SK-N-SH treated with all-trans-retinoic acid at 6 μM for 48 hours (cell line): Measurements from ENCODE around the gene TMEM259.

Experiments
- ATAC-seq: fragments of 200-7000 bp; cut with Tn5 transposase; 3 replicates; pipeline ENCODE4 v1.9.1; 2020; ENCODE audit warnings: mild to moderate bottlenecking, moderate library complexity
- BACH2 ChIP-seq: fragments of 250-450 bp; sonication (Bioruptor Pico); IDR thresholded peaks from 2 replicates; pipeline ENCODE4 v1.9.0; 2021; ENCODE audit warnings: mild to moderate bottlenecking, borderline replicate concordance
- CSDC2 ChIP-seq: fragments of 250-450 bp; sonication (Bioruptor Pico); IDR thresholded peaks from 2 replicates; pipeline ENCODE4 v1.5.0; 2020; ENCODE audit warnings: mild to moderate bottlenecking, moderate library complexity
- GLIS3 ChIP-seq: fragments of 250-450 bp; sonication (Bioruptor Pico); IDR thresholded peaks from 2 replicates; pipeline ENCODE4 v1.5.0; 2020; ENCODE audit warnings: mild to moderate bottlenecking, moderate library complexity
- OSR1 ChIP-seq: fragments of 250-450 bp; sonication (Bioruptor Pico); IDR thresholded peaks from 2 replicates; pipeline ENCODE4 v1.8.0; 2022; ENCODE audit warnings: moderate library complexity, mild to moderate bottlenecking, inconsistent platforms
- PPARA ChIP-seq: fragments of 250-450 bp; sonication (Bioruptor Pico); IDR thresholded peaks from 2 replicates; pipeline ENCODE4 v1.5.0; 2020; ENCODE audit warnings: mild to moderate bottlenecking, borderline replicate concordance
- RARB ChIP-seq: fragments of 250-450 bp; sonication (Bioruptor Pico); IDR thresholded peaks from 2 replicates; pipeline ENCODE4 v1.8.0; 2021; ENCODE audit warnings: mild to moderate bottlenecking, moderate library complexity
- SNAI2 ChIP-seq: fragments of 250-450 bp; sonication (Bioruptor Pico); IDR thresholded peaks from 2 replicates; pipeline ENCODE4 v1.5.0; 2020; ENCODE audit warnings: mild to moderate bottlenecking, moderate library complexity
- TCF4 ChIP-seq: fragments of 250-450 bp; sonication (Bioruptor Pico); IDR thresholded peaks from 2 replicates; pipeline ENCODE4 v1.8.0; 2021; ENCODE audit warnings: mild to moderate bottlenecking, moderate library complexity, borderline replicate concordance
- TOX ChIP-seq: fragments of 250-450 bp; sonication (Bioruptor Pico); IDR thresholded peaks from 2 replicates; pipeline ENCODE4 v1.8.0; 2021; ENCODE audit warnings: mild to moderate bottlenecking, moderate library complexity, borderline replicate concordance
- ZC3H10 ChIP-seq: fragments of 250-450 bp; sonication (Bioruptor Pico); IDR thresholded peaks from 2 replicates; pipeline ENCODE4 v1.5.1; 2021; ENCODE audit warnings: mild to moderate bottlenecking, moderate library complexity
- ZFP3 ChIP-seq: fragments of 250-450 bp; sonication (Bioruptor Pico); IDR thresholded peaks from 2 replicates; pipeline ENCODE4 v1.5.0; 2020; ENCODE audit warnings: mild to moderate bottlenecking, moderate library complexity
- ZFP30 ChIP-seq: fragments of 450-650 bp; formaldehyde crosslinking; IDR thresholded peaks from 2 replicates; pipeline ENCODE4 v1.5.0; 2022; ENCODE audit warnings: mild to moderate bottlenecking, moderate library complexity
- ZNF565 ChIP-seq: fragments of 450-650 bp; formaldehyde crosslinking; conservative IDR thresholded peaks from 2 replicates; pipeline ENCODE4 v1.5.0; 2020; ENCODE audit warnings: low read depth, mild to moderate bottlenecking, moderate library complexity
- ZNF70 ChIP-seq: fragments of 450-650 bp; formaldehyde crosslinking; IDR thresholded peaks from 2 replicates; pipeline ENCODE4 v1.5.0; 2020; ENCODE audit warnings: mild to moderate bottlenecking, moderate library complexity
- ZNF8 ChIP-seq: fragments of 450-650 bp; formaldehyde crosslinking; IDR thresholded peaks from 2 replicates; pipeline ENCODE4 v1.5.0; 2020; ENCODE audit warnings: mild to moderate bottlenecking, moderate library complexity
- TF ChIP-seq, protein P1 (sequence below): fragments of 250-450 bp; sonication (Bioruptor Pico); IDR thresholded peaks from 2 replicates; pipeline ENCODE4 v1.8.0; 2020; ENCODE audit warnings: mild to moderate bottlenecking, moderate library complexity, borderline replicate concordance
- TF ChIP-seq, protein P2 (sequence below): fragments of 250-450 bp; sonication (Bioruptor Pico); IDR thresholded peaks from 2 replicates; pipeline ENCODE4 v1.5.1; 2021; ENCODE audit warnings: mild to moderate bottlenecking, moderate library complexity
- TF ChIP-seq, protein P3 (sequence below): fragments of 250-450 bp; sonication (Bioruptor Pico); IDR thresholded peaks from 2 replicates; pipeline ENCODE4 v1.8.0; 2021; ENCODE audit warnings: low read depth, mild to moderate bottlenecking, moderate library complexity, borderline replicate concordance
- TF ChIP-seq, protein P4 (sequence below): fragments of 250-450 bp; sonication (Bioruptor Pico); IDR thresholded peaks from 2 replicates; pipeline ENCODE4 v1.5.1; 2020; ENCODE audit warnings: low read depth, mild to moderate bottlenecking, moderate library complexity
- TF ChIP-seq, protein P5 (sequence below): fragments of 250-450 bp; sonication (Bioruptor Pico); IDR thresholded peaks from 2 replicates; pipeline ENCODE4 v1.5.0; 2020; ENCODE audit warnings: mild to moderate bottlenecking, moderate library complexity

Gene TMEM259

DNA sequence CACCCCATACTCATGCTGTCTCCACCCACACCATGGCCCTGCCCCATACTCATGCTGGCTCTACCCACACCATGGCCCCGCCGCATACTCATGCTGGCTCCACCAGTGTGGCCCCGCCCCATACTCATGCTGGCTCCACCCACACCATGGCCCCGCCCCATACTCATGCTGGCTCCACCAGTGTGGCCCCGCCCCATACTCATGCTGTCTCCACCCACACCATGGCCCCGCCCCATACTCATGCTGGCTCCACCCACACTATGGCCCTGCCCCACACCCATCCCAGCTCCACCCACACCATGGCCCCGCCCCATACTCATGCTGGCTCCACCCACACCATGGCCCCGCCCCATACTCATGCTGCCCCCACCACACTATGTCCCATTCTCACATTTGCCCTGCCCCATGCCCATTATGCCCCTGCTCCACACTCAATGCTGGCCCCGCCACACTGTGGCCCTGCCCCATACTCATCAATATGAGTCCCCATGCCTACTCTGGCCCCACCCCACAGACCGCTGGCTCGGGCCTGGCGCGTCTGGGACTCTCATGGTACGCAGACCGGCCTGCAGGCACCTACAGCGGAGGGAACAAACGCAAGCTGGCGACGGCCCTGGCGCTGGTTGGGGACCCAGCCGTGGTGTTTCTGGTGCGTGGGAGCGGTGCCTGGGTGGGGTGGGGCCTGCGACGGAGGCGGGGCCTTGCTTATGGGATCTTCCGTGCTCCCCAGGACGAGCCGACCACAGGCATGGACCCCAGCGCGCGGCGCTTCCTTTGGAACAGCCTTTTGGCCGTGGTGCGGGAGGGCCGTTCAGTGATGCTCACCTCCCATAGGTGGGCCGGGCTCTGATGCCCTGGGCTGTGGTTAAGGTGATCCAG, 42.3 kb upstream of the TMEM259 start:
- no peak for ATAC-seq
- TF ChIP-seq OSR1 = no peak
- TF ChIP-seq PPARA (CRISPR knock-in tag) = no peak
- no peak for TF ChIP-seq ZNF8
- TF ChIP-seq, protein P1, sequence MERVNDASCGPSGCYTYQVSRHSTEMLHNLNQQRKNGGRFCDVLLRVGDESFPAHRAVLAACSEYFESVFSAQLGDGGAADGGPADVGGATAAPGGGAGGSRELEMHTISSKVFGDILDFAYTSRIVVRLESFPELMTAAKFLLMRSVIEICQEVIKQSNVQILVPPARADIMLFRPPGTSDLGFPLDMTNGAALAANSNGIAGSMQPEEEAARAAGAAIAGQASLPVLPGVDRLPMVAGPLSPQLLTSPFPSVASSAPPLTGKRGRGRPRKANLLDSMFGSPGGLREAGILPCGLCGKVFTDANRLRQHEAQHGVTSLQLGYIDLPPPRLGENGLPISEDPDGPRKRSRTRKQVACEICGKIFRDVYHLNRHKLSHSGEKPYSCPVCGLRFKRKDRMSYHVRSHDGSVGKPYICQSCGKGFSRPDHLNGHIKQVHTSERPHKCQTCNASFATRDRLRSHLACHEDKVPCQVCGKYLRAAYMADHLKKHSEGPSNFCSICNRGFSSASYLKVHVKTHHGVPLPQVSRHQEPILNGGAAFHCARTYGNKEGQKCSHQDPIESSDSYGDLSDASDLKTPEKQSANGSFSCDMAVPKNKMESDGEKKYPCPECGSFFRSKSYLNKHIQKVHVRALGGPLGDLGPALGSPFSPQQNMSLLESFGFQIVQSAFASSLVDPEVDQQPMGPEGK (CRISPR knock-in tag) = no peak
- TF ChIP-seq SNAI2 (CRISPR knock-in tag) = no peak
- TF ChIP-seq RARB (CRISPR knock-in tag) = no peak
- TF ChIP-seq, protein P2, sequence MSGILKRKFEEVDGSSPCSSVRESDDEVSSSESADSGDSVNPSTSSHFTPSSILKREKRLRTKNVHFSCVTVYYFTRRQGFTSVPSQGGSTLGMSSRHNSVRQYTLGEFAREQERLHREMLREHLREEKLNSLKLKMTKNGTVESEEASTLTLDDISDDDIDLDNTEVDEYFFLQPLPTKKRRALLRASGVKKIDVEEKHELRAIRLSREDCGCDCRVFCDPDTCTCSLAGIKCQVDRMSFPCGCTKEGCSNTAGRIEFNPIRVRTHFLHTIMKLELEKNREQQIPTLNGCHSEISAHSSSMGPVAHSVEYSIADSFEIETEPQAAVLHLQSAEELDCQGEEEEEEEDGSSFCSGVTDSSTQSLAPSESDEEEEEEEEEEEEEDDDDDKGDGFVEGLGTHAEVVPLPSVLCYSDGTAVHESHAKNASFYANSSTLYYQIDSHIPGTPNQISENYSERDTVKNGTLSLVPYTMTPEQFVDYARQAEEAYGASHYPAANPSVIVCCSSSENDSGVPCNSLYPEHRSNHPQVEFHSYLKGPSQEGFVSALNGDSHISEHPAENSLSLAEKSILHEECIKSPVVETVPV (CRISPR knock-in tag) = no peak
- TF ChIP-seq, protein P3, sequence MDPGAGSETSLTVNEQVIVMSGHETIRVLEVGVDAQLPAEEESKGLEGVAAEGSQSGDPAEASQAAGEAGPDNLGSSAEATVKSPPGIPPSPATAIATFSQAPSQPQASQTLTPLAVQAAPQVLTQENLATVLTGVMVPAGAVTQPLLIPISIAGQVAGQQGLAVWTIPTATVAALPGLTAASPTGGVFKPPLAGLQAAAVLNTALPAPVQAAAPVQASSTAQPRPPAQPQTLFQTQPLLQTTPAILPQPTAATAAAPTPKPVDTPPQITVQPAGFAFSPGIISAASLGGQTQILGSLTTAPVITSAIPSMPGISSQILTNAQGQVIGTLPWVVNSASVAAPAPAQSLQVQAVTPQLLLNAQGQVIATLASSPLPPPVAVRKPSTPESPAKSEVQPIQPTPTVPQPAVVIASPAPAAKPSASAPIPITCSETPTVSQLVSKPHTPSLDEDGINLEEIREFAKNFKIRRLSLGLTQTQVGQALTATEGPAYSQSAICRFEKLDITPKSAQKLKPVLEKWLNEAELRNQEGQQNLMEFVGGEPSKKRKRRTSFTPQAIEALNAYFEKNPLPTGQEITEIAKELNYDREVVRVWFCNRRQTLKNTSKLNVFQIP = no peak
- no peak for TF ChIP-seq ZNF565 (CRISPR knock-in tag)
- no peak for TF ChIP-seq TOX (CRISPR knock-in tag)
- TF ChIP-seq, protein P4, sequence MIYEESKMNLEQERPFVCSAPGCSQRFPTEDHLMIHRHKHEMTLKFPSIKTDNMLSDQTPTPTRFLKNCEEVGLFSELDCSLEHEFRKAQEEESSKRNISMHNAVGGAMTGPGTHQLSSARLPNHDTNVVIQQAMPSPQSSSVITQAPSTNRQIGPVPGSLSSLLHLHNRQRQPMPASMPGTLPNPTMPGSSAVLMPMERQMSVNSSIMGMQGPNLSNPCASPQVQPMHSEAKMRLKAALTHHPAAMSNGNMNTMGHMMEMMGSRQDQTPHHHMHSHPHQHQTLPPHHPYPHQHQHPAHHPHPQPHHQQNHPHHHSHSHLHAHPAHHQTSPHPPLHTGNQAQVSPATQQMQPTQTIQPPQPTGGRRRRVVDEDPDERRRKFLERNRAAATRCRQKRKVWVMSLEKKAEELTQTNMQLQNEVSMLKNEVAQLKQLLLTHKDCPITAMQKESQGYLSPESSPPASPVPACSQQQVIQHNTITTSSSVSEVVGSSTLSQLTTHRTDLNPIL (CRISPR knock-in tag) = no peak
- TF ChIP-seq GLIS3 (CRISPR knock-in tag) = no peak
- TF ChIP-seq, protein P5, sequence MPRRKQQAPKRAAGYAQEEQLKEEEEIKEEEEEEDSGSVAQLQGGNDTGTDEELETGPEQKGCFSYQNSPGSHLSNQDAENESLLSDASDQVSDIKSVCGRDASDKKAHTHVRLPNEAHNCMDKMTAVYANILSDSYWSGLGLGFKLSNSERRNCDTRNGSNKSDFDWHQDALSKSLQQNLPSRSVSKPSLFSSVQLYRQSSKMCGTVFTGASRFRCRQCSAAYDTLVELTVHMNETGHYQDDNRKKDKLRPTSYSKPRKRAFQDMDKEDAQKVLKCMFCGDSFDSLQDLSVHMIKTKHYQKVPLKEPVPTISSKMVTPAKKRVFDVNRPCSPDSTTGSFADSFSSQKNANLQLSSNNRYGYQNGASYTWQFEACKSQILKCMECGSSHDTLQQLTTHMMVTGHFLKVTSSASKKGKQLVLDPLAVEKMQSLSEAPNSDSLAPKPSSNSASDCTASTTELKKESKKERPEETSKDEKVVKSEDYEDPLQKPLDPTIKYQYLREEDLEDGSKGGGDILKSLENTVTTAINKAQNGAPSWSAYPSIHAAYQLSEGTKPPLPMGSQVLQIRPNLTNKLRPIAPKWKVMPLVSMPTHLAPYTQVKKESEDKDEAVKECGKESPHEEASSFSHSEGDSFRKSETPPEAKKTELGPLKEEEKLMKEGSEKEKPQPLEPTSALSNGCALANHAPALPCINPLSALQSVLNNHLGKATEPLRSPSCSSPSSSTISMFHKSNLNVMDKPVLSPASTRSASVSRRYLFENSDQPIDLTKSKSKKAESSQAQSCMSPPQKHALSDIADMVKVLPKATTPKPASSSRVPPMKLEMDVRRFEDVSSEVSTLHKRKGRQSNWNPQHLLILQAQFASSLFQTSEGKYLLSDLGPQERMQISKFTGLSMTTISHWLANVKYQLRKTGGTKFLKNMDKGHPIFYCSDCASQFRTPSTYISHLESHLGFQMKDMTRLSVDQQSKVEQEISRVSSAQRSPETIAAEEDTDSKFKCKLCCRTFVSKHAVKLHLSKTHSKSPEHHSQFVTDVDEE (CRISPR knock-in tag) = no peak
- TF ChIP-seq ZFP3 = no peak
- TF ChIP-seq ZNF70 (CRISPR knock-in tag) = no peak
- TF ChIP-seq BACH2 = no peak
- no peak for TF ChIP-seq TCF4 (CRISPR knock-in tag)
- TF ChIP-seq CSDC2 (CRISPR knock-in tag) = no peak
- TF ChIP-seq ZFP30 (CRISPR knock-in tag) = no peak

DNA sequence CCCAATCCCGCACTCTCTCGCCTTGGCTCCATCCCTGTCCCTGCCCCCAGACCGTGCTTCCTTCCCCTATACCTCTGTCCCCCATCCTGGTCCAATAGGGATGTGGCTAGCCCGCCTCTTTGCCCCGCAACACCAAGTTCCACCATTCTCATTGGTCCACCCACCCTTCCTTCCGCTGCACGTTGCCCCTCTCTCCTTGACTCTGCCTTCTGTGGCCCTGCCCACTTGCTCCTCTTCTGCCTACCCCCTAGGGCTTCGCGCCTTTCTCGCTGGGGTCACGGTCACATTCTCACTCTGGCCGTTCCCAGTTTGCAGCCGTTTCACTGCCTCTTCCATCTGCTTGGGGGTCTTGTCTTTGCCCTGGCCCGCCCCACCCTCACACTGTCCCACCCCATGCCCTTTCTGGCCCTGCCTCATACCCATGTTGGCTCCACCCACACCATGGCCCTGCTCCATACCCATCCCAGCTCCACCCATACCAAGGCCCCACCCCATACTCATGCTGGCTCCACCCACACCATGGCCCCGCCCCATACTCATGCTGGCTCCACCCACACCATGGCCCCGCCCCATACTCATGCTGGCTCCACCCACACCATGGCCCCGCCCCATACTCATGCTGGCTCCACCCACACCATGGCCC, 41.6 kb upstream of the TMEM259 start:
- no peak for ATAC-seq
- TF ChIP-seq TOX (CRISPR knock-in tag) = no peak
- TF ChIP-seq RARB (CRISPR knock-in tag) = no peak
- no peak for TF ChIP-seq ZNF565 (CRISPR knock-in tag)
- TF ChIP-seq, protein P4 (CRISPR knock-in tag) = no peak
- TF ChIP-seq, protein P3 = no peak
- TF ChIP-seq ZC3H10 = no peak
- TF ChIP-seq, all 23 proteins: peak for 0
